GM12864 (cell line): Measurements from ENCODE around the gene ZNF212.

Source experiments
- DNase-seq: peaks from one replicate; pipeline ENCODE4 v3.0.0-alpha.2; 2011; ENCODE audit warnings: low read depth
- H3K4me3 ChIP-seq: 2 replicates; pipeline ENCODE4 v1.5.1; 2011; ENCODE audit warnings: mild to moderate bottlenecking, low read depth, low read length, control low read depth
- TF ChIP-seq, protein P1 (sequence below): IDR thresholded peaks from 2 replicates; pipeline ENCODE4 v1.5.1; 2011; ENCODE audit warnings: low read depth, mild to moderate bottlenecking, moderate library complexity, low read length, control low read depth, inconsistent platforms; ENCODE audit errors: missing control alignments

The ZNF212 gene

DNA sequence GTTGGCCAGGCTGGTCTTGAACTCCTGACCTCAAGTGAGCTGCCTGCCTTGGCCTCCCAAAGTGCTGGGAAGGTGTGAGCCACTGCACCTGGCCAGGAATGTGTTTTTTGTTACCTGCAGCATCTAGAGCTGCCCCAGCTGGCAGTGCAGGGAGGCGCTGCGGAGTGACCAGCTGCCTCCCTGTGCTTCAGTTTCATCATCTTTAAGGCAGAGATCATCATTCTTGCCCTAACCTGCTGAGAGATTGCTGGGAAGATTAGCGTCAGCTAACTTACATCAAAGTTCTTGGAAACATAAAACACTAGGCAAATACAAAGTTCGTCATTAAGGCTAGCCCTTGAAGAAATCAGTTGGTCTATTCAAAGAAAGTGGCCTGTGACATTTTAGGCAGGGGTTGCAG is 41.8 kb upstream of the ZNF212 start:
- TF ChIP-seq, protein P1, sequence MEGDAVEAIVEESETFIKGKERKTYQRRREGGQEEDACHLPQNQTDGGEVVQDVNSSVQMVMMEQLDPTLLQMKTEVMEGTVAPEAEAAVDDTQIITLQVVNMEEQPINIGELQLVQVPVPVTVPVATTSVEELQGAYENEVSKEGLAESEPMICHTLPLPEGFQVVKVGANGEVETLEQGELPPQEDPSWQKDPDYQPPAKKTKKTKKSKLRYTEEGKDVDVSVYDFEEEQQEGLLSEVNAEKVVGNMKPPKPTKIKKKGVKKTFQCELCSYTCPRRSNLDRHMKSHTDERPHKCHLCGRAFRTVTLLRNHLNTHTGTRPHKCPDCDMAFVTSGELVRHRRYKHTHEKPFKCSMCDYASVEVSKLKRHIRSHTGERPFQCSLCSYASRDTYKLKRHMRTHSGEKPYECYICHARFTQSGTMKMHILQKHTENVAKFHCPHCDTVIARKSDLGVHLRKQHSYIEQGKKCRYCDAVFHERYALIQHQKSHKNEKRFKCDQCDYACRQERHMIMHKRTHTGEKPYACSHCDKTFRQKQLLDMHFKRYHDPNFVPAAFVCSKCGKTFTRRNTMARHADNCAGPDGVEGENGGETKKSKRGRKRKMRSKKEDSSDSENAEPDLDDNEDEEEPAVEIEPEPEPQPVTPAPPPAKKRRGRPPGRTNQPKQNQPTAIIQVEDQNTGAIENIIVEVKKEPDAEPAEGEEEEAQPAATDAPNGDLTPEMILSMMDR = no peak
- DNase-seq = no peak
- no peak overlapping the region for H3K4me3 ChIP-seq

GRCh38 chr7:149198161-149198816 is 41.2 kb upstream of the ZNF212 start:
- TF ChIP-seq, protein P1 = no peak
- no peak overlapping the region for H3K4me3 ChIP-seq
- DNase-seq = no peak

DNA sequence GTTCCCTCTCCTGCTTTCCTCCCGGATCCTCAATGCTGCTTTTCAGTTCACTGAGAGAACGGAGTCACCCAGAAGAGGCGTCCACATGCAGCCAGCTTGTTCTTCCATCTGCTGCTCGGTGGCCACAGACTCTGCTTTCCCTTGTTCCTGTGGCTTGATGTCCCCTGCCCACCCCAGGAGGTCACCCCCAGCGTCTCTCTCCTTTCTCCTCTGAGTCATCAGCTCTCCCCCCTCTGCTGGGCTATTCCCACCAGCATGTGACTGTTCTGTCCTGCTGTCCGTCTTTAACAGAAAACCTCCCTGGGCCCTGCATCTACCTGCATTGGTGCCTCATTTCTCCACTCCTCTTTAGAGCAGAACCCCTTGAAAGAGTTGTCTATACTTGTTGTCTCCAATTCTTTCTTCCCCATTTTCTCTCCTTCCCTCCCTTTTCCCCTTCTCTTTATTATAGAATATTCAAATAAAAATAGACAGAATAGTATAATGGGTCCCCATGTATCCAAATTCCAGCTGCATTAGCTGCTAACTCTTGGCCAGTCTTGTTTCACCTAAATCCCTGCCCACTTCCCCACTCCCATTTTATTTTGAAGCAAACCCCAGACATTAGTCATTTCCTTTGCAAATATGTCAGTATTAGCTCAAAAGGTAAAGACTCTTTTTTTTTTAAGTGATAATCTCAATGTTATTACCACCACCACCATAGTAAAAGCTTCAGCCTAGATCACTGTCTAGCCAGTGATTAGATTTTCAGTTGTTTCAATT is 40.0 kb upstream of the ZNF212 start:
- TF ChIP-seq, protein P1 = no peak

DNA sequence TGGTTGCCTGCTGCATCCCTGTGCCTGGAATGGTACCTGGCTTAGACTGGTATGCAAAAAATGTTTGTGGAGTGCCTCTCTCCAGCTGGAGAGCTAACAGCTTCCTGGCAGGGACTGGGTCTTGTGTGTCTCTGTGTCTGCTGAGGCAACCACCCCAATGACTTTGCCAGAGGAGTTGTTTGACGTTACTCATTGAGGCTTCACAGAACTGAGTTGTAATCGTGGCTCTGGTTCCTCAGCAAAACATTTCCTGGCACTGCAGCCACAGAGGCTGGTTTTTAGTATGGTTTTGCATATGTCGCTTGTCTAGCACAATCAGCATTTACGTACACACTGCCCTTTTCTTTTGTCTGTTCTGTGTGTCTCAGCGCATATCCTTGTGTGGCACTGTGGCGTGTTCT is 36.6 kb upstream of the ZNF212 start:
- H3K4me3 ChIP-seq = no peak overlapping the region
- TF ChIP-seq, protein P1 = no peak
- DNase-seq = no peak

More for the DNA sequence above, 40.0 kb upstream of the ZNF212 start:
- no peak for DNase-seq
- H3K4me3 ChIP-seq = no peak overlapping the region

DNA sequence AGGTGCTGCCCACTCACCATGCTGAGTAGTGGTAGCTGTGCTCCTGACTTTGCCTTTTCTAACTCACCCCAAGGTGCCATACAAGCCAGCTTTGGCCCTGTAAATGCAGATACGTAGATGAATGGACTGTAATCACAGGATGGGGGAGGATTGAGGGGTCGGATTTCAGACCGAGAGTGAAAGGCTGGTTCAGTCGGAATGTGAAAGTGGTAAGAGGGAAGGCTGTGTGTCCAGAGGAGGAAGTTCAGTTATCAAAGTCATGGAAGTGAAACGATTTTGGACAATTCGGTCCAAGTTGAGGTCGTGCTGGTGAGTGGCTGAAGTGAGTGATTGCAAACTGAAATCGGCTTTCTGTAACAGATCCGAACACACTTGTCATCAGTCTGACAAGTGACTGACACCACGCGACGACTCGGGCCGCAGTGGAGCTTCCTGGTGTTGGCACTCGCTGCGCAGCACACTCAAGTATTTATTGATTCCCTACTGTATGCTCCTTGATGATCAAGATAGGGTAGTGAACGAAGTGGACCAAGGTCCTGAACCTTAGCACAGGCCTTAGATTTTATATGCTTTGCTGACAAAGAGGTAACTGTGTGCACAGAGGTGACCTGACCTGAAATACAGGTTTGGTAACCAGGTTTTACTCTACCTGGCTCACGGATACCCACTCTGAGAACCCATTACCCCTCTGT is 33.6 kb upstream of the ZNF212 start:
- no peak for DNase-seq
- TF ChIP-seq, protein P1 = no peak
- no peak overlapping the region for H3K4me3 ChIP-seq

- TF ChIP-seq, protein P1 = no peak
- H3K4me3 ChIP-seq = no peak overlapping the region
- DNase-seq = no peak
Measured at GRCh38 chr7:149207324-149208035, 32.0 kb upstream of the ZNF212 start.
